Activated CD4-positive, alpha-beta T cell treated with anti-CD3 and anti-CD28 coated beads for 36 hours (primary cell): ENCODE results near the gene SMIM13. TPM values are rescaled to one million over a fixed set of nuclear protein-coding genes. Genes with fewer than 3 reads are reported as not detected.
A peak's percentile ranks its signal among the peaks of the same experiment; 100 is the strongest.
"Not testable (repeated sequence)": the region's sequence is repeated elsewhere in the genome, so short reads cannot be mapped to it uniquely, and the experiment has no call there.

ENCODE experiments used
- ATAC-seq: fragments of 200-7000 bp; cut with Tn5 transposase; one replicate; pipeline ENCODE4 v1.10.0; 2021; ENCODE audit warnings: mild to moderate bottlenecking, moderate library complexity
- CTCF ChIA-PET: fragments of 350-600 bp; sonication (Branson Sonifier 250); formaldehyde crosslinking; loops from one replicate; lab custom pipeline; 2021; ENCODE audit warnings: antibody characterized with exemption; lab: Charles Lee
- POLR2A ChIA-PET: fragments of 350-600 bp; sonication (Branson Sonifier 250); formaldehyde crosslinking; loops from one replicate; lab custom pipeline; 2021; ENCODE audit warnings: antibody characterized with exemption, inconsistent platforms; lab: Charles Lee
- DNase-seq: peaks from one replicate; pipeline ENCODE4 v3.0.0-alpha.2; 2020
- H3K27ac Mint-ChIP-seq: one replicate; pipeline ENCODE4 v1.8.0; 2021; ENCODE audit warnings: mixed read lengths
- H3K27me3 Mint-ChIP-seq: one replicate; pipeline ENCODE4 v1.8.0; 2021; ENCODE audit warnings: mixed read lengths
- H3K36me3 Mint-ChIP-seq: one replicate; pipeline ENCODE4 v1.8.0; 2021; ENCODE audit warnings: low read depth, mixed read lengths
- H3K4me1 Mint-ChIP-seq: one replicate; pipeline ENCODE4 v1.8.0; 2021; ENCODE audit warnings: mixed read lengths
- H3K4me3 Mint-ChIP-seq: one replicate; pipeline ENCODE4 v1.8.0; 2021; ENCODE audit warnings: mild to moderate bottlenecking, moderate library complexity, mixed read lengths
- H3K9me3 Mint-ChIP-seq: one replicate; pipeline ENCODE4 v1.8.0; 2021; ENCODE audit warnings: low read depth, mixed read lengths
- intact Hi-C, 2 experiments: fragments of 100-400 bp; cut with DNase I in 1 of 2; cut with micrococcal nuclease in 1 of 2; formaldehyde crosslinking; loops; one replicate each; pipeline versions ENCODE4 v1.14.2 to v1.15.1; 2022 to 2024; cut with DNase I, micrococcal nuclease
- total RNA-seq, 2 experiments: library from RNA; stranded (reverse); gene quantifications; one replicate each; pipeline ENCODE4 v1.2.3, GENCODE V29; 2021

SMIM13 gene
- total RNA-seq, 2 experiments from 2014 or later = 6.3 to 7.9 TPM

DNA sequence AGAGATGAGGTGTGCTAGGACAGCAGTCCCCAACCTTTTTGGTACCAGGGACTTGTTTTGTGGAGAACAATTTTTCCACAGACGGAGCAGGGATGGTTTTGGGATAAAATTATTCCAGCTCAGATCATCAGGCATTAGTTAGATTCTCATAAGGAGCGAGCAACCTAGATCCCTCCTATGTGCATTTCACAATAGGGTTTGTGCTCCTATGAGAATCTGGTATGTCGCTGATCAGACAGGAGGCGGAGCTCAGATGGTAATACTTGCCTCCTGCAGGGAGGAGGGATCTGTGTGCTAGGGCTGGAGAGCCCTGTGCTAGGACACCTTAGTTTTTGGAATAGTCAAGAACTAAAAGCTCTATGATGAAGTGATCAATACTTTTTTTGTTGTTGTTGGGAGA, 2.5 kb downstream of the SMIM13 start:
- Mint-ChIP-seq H3K36me3 (peaks cover 25% of the 10 kb centered on the region), H3K27me3 (no peaks in the 10 kb centered on the region), H3K27ac (peak overlapping the region; percentile 44), H3K4me3 (peak overlapping the region; percentile 96), H3K4me1 (peaks cover 28% of the 10 kb centered on the region), H3K9me3 (peaks cover 2% of the 10 kb centered on the region)
- ATAC-seq = no peak
- peak; percentile 42 for DNase-seq
- ChIA-PET CTCF (interaction anchor here (0.9 to 2.0 kb wide), 5 partner anchors 18 to 400 kb away, joined by 3 to 5 read pairs (median 3); no protein-coding TSS in a partner anchor), POLR2A (no interaction called here)
- intact Hi-C loops = loop anchor here in 1 of 2 experiments (5.0 to 10.0 kb wide), 2 partner anchors 271 to 691 kb away; no protein-coding TSS in a partner anchor

GRCh38 chr6:11097476-11097875, 3.8 kb downstream of the SMIM13 start:
- no peak overlapping the region for H3K4me3 Mint-ChIP-seq
- intact Hi-C loops = loop anchor here in 1 of 2 experiments (5.0 to 10.0 kb wide), 2 partner anchors 270 to 693 kb away; no protein-coding TSS in a partner anchor
- H3K27me3 Mint-ChIP-seq = no peaks in the 10 kb centered on the region
- POLR2A ChIA-PET = no interaction called here
- DNase-seq (no peak), ATAC-seq (no peak)
- peaks cover 2% of the 10 kb centered on the region for H3K9me3 Mint-ChIP-seq
- no peak overlapping the region for H3K27ac Mint-ChIP-seq
- peaks cover 32% of the 10 kb centered on the region for H3K36me3 Mint-ChIP-seq
- peaks cover 32% of the 10 kb centered on the region for H3K4me1 Mint-ChIP-seq
- CTCF ChIA-PET = interaction anchor here (1.1 kb wide), 1 partner anchor 9 kb away, joined by 4 read pairs; no protein-coding TSS in a partner anchor

DNA sequence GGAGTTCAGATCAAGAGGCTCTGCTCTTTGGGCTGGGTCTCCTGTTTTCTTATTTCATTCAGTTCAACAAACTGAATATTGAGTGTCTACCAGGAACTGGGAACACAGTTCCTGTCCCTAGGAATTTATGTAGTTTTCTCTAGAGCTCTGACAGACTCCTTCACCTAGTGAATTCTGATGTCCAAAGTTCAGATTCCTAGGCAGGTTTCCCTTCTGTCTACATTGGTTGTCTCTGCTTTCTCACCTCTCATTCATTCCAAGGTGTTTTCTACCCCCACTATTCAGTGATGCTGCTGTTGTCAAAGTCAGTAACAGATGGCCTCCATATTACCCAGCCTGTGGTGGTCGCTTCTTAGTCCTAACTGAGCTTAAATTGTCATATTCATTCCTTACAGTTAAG, 4.4 kb downstream of the SMIM13 start:
- ChIA-PET POLR2A (no interaction called here), CTCF (interaction anchor here (1.1 kb wide), 1 partner anchor 9 kb away, joined by 4 read pairs; no protein-coding TSS in a partner anchor)
- peaks cover 29% of the 10 kb centered on the region for H3K4me1 Mint-ChIP-seq

DNA sequence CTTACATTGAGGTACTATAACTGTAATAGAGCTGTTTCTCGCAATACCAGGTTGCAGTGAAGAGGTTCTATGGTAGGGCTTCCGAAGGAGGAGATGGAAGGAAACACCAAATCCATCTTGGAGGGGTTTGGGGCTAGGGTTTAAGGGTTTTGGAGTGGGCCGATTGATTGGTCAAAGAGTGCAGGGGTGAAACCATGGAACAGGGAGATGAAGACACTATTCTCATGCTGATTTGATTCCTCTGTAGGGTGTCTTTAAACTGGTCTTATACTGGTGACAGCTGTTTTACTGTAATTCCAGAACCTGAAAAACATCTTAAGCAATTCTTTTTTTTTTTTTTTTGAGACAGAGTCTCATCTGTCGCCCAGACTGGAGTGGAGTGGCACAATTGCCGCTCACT, 7.8 kb downstream of the SMIM13 start:
- no peak for ATAC-seq
- Mint-ChIP-seq H3K4me1 (peaks cover 13% of the 10 kb centered on the region), H3K27me3 (no peaks in the 10 kb centered on the region), H3K4me3 (no peak overlapping the region), H3K9me3 (peaks cover 2% of the 10 kb centered on the region), H3K27ac (no peak overlapping the region), H3K36me3 (peaks cover 33% of the 10 kb centered on the region)
- intact Hi-C loops = no loop called here
- ChIA-PET CTCF (no interaction called here), POLR2A (no interaction called here)
- DNase-seq = no peak

More for the DNA sequence above, 4.4 kb downstream of the SMIM13 start:
- H3K9me3 Mint-ChIP-seq = peaks cover 2% of the 10 kb centered on the region
- no peak overlapping the region for H3K27ac Mint-ChIP-seq
- H3K36me3 Mint-ChIP-seq = peaks cover 36% of the 10 kb centered on the region
- intact Hi-C loops = loop anchor here in 1 of 2 experiments (5.0 to 10.0 kb wide), 2 partner anchors 269 to 693 kb away; no protein-coding TSS in a partner anchor
- ATAC-seq = no peak
- H3K4me3 Mint-ChIP-seq = no peak overlapping the region
- DNase-seq = no peak
- H3K27me3 Mint-ChIP-seq = no peaks in the 10 kb centered on the region

DNA sequence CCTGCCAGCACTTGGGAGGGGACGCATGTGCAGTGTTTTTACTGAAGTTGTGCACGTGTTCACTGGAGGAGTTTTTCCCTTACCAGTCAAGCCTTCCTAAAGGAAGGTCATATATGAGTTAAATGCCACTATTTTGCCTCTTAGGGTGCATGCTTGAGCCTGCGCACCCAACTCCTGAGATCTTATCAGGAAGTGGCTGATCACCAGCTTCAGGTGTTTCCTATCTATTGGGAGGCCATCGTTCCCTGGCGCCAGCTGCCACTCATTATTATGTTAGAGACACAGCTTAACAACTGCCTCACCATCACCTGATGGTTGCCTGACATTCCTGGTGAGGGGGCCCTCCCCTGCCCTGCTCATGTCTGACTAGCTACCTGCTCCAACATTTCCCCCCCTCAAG, 9.4 kb downstream of the SMIM13 start:
- Mint-ChIP-seq H3K27ac (no peak overlapping the region), H3K36me3 (peaks cover 28% of the 10 kb centered on the region), H3K27me3 (no peaks in the 10 kb centered on the region), H3K4me3 (no peak overlapping the region), H3K9me3 (peaks cover 2% of the 10 kb centered on the region), H3K4me1 (peaks cover 9% of the 10 kb centered on the region)
- intact Hi-C loops = no loop called here
- DNase-seq = no peak
- ATAC-seq = no peak
- POLR2A ChIA-PET = no interaction called here
- CTCF ChIA-PET = no interaction called here

DNA sequence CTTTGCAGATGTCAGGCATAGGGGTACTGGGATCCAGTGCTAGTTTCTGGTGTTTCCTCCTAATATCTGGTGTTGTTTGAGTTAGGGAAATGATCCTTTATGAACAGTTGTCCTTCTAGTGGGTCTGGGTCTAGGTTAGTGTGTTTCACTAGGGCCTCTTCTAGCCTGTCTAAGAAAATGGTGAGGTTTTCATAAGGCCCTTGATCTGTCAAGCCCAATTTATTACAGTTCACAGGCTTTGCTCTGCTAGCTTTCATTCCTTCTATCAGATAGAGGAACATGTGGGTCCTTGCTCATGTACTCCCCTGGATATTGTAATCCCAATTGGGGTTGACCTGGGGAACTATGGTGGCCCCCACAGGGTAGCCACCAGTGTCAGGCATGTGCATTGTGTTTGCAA, 15.1 kb downstream of the SMIM13 start:
- Mint-ChIP-seq H3K27ac (no peak overlapping the region), H3K4me3 (no peak overlapping the region), H3K9me3 (no peaks in the 10 kb centered on the region), H3K4me1 (peaks cover 16% of the 10 kb centered on the region), H3K27me3 (no peaks in the 10 kb centered on the region), H3K36me3 (no peaks in the 10 kb centered on the region)
- intact Hi-C loops = no loop called here
- ChIA-PET CTCF (no interaction called here), POLR2A (interaction anchor here (0.6 kb wide), 1 partner anchor 27 kb away, joined by 3 read pairs; no protein-coding TSS in a partner anchor)
- DNase-seq (no peak), ATAC-seq (no peak)

- no peak within 1 kb of the TSS for H3K27ac Mint-ChIP-seq
- no peaks in the 10 kb centered on the region for H3K27me3 Mint-ChIP-seq
- no peak within 1 kb of the TSS for H3K4me3 Mint-ChIP-seq
- DNase-seq (peak; percentile 29), ATAC-seq (peak; percentile 61)
- ChIA-PET POLR2A (interaction anchor here (0.7 kb wide), 1 partner anchor 385 kb away, joined by 9 read pairs; no protein-coding TSS in a partner anchor), CTCF (interaction anchor here (0.6 kb wide), 2 partner anchors 290 to 377 kb away, joined by 3 read pairs; no protein-coding TSS in a partner anchor)
- intact Hi-C loops = no loop called here
- H3K9me3 Mint-ChIP-seq = no peaks in the 10 kb centered on the region
- H3K36me3 Mint-ChIP-seq = no peaks in the 10 kb centered on the region
- H3K4me1 Mint-ChIP-seq = peaks cover 19% of the 10 kb centered on the region
Measured at GRCh38 chr6:11110921-11111768, 17.5 kb downstream of the SMIM13 start, which contains the start of gene ERVFRD-1. Gene ERVFRD-1 (minus strand): TSS chr6:11111725. CDS start chr6:11105310, 6,415 bp downstream.

GRCh38 chr6:11111769-11112437, 18.3 kb downstream of the SMIM13 start:
- Mint-ChIP-seq H3K36me3 (no peaks in the 10 kb centered on the region), H3K4me3 (no peak overlapping the region), H3K27ac (no peak overlapping the region), H3K4me1 (peaks cover 25% of the 10 kb centered on the region), H3K27me3 (no peaks in the 10 kb centered on the region), H3K9me3 (no peaks in the 10 kb centered on the region)
- intact Hi-C loops = no loop called here
- ATAC-seq (no peak), DNase-seq (no peak)
- ChIA-PET POLR2A (interaction anchor here (0.7 kb wide), 1 partner anchor 385 kb away, joined by 9 read pairs; no protein-coding TSS in a partner anchor), CTCF (interaction anchor here (0.6 kb wide), 3 partner anchors 290 to 377 kb away, joined by 3 read pairs; no protein-coding TSS in a partner anchor)

- ChIA-PET POLR2A (no interaction called here), CTCF (interaction anchor here (1.0 kb wide), 1 partner anchor 10 kb away, joined by 3 read pairs; no protein-coding TSS in a partner anchor)
- ATAC-seq (no peak), DNase-seq (no peak)
- H3K9me3 Mint-ChIP-seq = no peaks in the 10 kb centered on the region
- H3K27me3 Mint-ChIP-seq = no peaks in the 10 kb centered on the region
- intact Hi-C loops = no loop called here
- no peak overlapping the region for H3K4me3 Mint-ChIP-seq
- no peaks in the 10 kb centered on the region for H3K36me3 Mint-ChIP-seq
- H3K27ac Mint-ChIP-seq = no peak overlapping the region
- peaks cover 25% of the 10 kb centered on the region for H3K4me1 Mint-ChIP-seq
Measured at GRCh38 chr6:11113038-11113437, 19.4 kb downstream of the SMIM13 start.

- H3K27ac Mint-ChIP-seq, H3K4me3 Mint-ChIP-seq, H3K27me3 Mint-ChIP-seq, intact Hi-C loops, H3K36me3 Mint-ChIP-seq, H3K9me3 Mint-ChIP-seq: not testable (repeated sequence)
- ChIA-PET POLR2A (interaction anchor here (0.7 kb wide), 1 partner anchor 8 kb away, joined by 8 read pairs; no protein-coding TSS in a partner anchor), CTCF (interaction anchor here (0.6 to 1.1 kb wide), 2 partner anchors 9 to 299 kb away, joined by 3 to 4 read pairs; no protein-coding TSS in a partner anchor)
- peak; percentile 93 for ATAC-seq
- DNase-seq = peak; percentile 58
- H3K4me1 Mint-ChIP-seq = peaks cover 27% of the 10 kb centered on the region
Measured at GRCh38 chr6:11115808-11116536, 22.3 kb downstream of the SMIM13 start.
